Skeletal muscle tissue (tissue), 4 donors: ENCODE results near the gene PARD6B. TPM values are rescaled to one million over a fixed set of nuclear protein-coding genes. Genes with fewer than 3 reads are reported as not detected.

ENCODE experiments used
- H3K27ac ChIP-seq: one replicate; pipeline ENCODE4 v1.7.0; 2013; ENCODE audit warnings: mild to moderate bottlenecking, low read depth, low read length, inconsistent platforms
- H3K27me3 ChIP-seq, 3 donors: one replicate each; pipeline ENCODE4 v1.7.0; 2013; ENCODE audit warnings: low read length in 3 of 3; ENCODE audit not compliant: control insufficient read depth in 3 of 3, insufficient read depth in 3 of 3
- H3K36me3 ChIP-seq, 3 donors: one replicate each; pipeline ENCODE4 v1.7.0; 2013; ENCODE audit warnings: low read length in 3 of 3; ENCODE audit not compliant: control insufficient read depth in 3 of 3, insufficient read depth in 3 of 3
- H3K4me1 ChIP-seq, 3 donors: one replicate each; pipeline ENCODE4 v1.7.0; 2013; ENCODE audit warnings: low read length in 3 of 3, mild to moderate bottlenecking in 3 of 3; ENCODE audit not compliant: control insufficient read depth in 3 of 3, insufficient read depth in 3 of 3
- H3K4me3 ChIP-seq, 3 donors: one replicate each; pipeline ENCODE4 v1.7.0; 2013; ENCODE audit warnings: low read length in 3 of 3
- H3K9ac ChIP-seq, 3 donors: one replicate each; pipeline ENCODE4 v1.7.0; 2013; ENCODE audit warnings: low read length in 3 of 3, mild to moderate bottlenecking in 3 of 3, moderate library complexity in 2 of 3, low read depth in 1 of 3
- H3K9me3 ChIP-seq, 3 donors: one replicate each; pipeline ENCODE4 v1.7.0; 2013; ENCODE audit warnings: low read length in 3 of 3; ENCODE audit not compliant: control insufficient read depth in 3 of 3
- total RNA-seq: library from RNA; depleted of rRNA; stranded (reverse); fragments of >200 nt; gene quantifications from one replicate; pipeline ENCODE4 v1.2.3, GENCODE V29; 2014
- donor health status: Osteomylitis.

The PARD6B gene
- total RNA-seq, result 0.52 TPM

GRCh38 chr20:50731055-50731929 is at the start of gene PARD6B:
PARD6B (plus strand) TSS chr20:50731580; CDS start chr20:50731787, 207 bp downstream.
- Histone ChIP-seq H3K36me3 (no peaks in the 10 kb centered on the region), H3K9ac (peak within 1 kb of the TSS; percentile 63 to 83 (median 69)), H3K27ac (peak within 1 kb of the TSS; percentile 50)

DNA sequence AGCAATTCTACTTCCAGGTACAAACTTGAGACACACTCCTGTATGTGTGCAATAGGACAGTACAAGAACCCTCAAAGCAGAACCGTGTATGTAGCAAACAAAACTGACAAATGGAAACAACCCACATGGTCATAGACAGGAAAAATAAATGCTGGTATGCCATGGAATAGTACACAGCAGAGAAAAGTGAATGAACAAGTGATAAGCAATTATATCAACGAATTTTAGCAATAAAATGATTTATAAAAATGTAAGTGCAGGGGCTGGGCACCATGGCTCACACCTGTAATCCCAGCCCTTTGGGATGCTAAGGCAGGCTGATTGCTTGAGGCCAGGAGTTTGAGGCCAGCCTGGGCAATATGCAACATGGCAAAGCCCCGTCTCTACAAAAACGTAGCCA is 49.3 kb upstream of the PARD6B start:
- Histone ChIP-seq H3K27ac (no peak overlapping the region), H3K4me3 (no peak overlapping the region), H3K9ac (no peak overlapping the region), H3K36me3 (no peaks in the 10 kb centered on the region), H3K9me3 (no peaks in the 10 kb centered on the region), H3K4me1 (peaks cover 9 to 23% (median 16%) of the 10 kb centered on the region in 3 donors), H3K27me3 (no peaks in the 10 kb centered on the region)

More at GRCh38 chr20:50731055-50731929, at the start of gene PARD6B:
- peak within 1 kb of the TSS; percentile 75 to 83 (median 79) for H3K4me3 ChIP-seq
- peaks cover 11 to 12% (median 11%) of the 10 kb centered on the region in 3 donors for H3K4me1 ChIP-seq
- H3K9me3 ChIP-seq, result no peaks in the 10 kb centered on the region
- no peaks in the 10 kb centered on the region for H3K27me3 ChIP-seq

- no peak overlapping the region for H3K27ac ChIP-seq
Measured at GRCh38 chr20:50682947-50683530, 48.3 kb upstream of the PARD6B start.

GRCh38 chr20:50683570-50683969 is 47.8 kb upstream of the PARD6B start:
- no peak overlapping the region for H3K9ac ChIP-seq
- H3K27me3 ChIP-seq, result no peaks in the 10 kb centered on the region
- H3K36me3 ChIP-seq, result no peaks in the 10 kb centered on the region
- no peak overlapping the region for H3K4me3 ChIP-seq
- no peaks in the 10 kb centered on the region for H3K9me3 ChIP-seq
- H3K4me1 ChIP-seq, result peaks cover 9 to 20% (median 17%) of the 10 kb centered on the region in 3 donors
- H3K27ac ChIP-seq, result no peak overlapping the region

More at GRCh38 chr20:50682947-50683530, 48.3 kb upstream of the PARD6B start:
- Histone ChIP-seq H3K27me3 (no peaks in the 10 kb centered on the region), H3K4me3 (no peak overlapping the region), H3K9ac (no peak overlapping the region), H3K4me1 (peaks cover 9 to 24% (median 20%) of the 10 kb centered on the region in 3 donors), H3K36me3 (no peaks in the 10 kb centered on the region), H3K9me3 (no peaks in the 10 kb centered on the region)

DNA sequence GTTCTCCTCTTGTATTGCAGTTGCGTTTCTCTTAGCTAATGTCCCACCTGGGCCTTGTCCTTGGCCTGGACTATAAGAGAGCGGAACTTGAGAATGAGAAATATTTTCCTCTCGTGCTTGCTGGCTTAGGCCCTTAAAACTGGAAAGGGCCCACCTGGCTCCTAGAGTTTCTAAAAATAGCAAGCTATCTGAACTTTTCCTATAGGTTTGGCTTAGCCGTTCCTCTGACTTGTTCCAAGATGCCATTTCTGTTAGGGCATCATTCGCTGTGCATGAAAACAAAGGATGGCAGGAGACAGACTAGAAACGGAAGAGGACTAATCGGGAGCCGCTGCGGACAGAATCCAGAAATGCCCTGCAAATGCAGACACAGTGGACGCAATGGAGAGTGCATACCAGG is 44.6 kb upstream of the PARD6B start:
- Histone ChIP-seq H3K27me3 (peaks cover 9 to 18% (median 10%) of the 10 kb centered on the region in 3 donors), H3K36me3 (no peaks in the 10 kb centered on the region), H3K9me3 (no peaks in the 10 kb centered on the region), H3K27ac (peak overlapping the region; percentile 61), H3K4me1 (peaks cover 10 to 17% (median 11%) of the 10 kb centered on the region in 3 donors), H3K9ac (peak overlapping the region in 1 of 3 donors; percentile 68), H3K4me3 (peak overlapping the region in 2 of 3 donors; percentile 37 to 67)

DNA sequence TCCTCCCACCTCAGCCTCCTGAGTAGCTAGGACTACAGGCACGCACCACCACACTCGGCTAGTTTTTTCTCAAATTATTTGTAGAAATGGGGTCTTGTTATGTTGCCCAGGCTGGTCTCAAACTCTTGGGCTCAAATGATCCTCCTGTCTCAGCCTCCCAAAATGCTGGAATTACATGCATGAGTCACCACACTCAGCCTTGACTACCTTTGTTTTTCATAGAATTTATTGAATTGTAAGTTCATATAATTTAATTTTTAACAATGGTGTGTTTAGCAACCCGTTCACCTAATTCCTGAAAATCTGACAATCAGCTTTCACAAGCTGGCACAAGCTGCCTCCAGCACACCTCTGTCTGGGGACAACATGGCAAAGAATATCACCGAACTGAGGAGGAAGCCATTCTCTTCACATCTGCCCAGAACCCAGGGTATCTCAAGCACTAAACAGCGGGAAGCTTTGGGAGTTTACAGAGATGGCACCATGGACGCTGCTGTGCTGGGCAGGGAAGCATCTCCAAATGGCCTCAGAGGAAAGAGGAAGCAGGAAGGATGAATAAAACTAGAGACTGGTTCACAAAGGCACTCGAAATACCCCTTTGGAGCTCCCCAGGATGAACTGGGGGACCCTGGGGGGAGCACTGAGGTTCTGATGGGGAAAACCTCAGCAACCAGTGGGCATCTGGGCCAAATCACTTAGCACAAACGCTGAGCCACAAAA is 43.0 kb upstream of the PARD6B start:
- H3K4me3 ChIP-seq, result no peak overlapping the region
- no peak overlapping the region for H3K27ac ChIP-seq
- H3K36me3 ChIP-seq, result no peaks in the 10 kb centered on the region
- H3K9me3 ChIP-seq, result no peaks in the 10 kb centered on the region
- H3K27me3 ChIP-seq, result peaks cover 9 to 23% (median 10%) of the 10 kb centered on the region in 3 donors
- H3K4me1 ChIP-seq, result peaks cover 11 to 18% (median 14%) of the 10 kb centered on the region in 3 donors
- H3K9ac ChIP-seq, result no peak overlapping the region

- Histone ChIP-seq H3K36me3 (no peaks in the 10 kb centered on the region), H3K9ac (peak overlapping the region; percentile 40 to 74 (median 56)), H3K9me3 (no peaks in the 10 kb centered on the region), H3K27me3 (peaks cover 9 to 23% (median 10%) of the 10 kb centered on the region in 3 donors), H3K27ac (peak overlapping the region; percentile 40), H3K4me1 (peaks cover 11 to 18% (median 14%) of the 10 kb centered on the region in 3 donors), H3K4me3 (peak overlapping the region; percentile 45 to 65 (median 58))
Measured at GRCh38 chr20:50689864-50690649, 41.3 kb upstream of the PARD6B start.

- Histone ChIP-seq H3K4me3 (peak within 1 kb of the TSS; percentile 56 to 65 (median 58)), H3K4me1 (peaks cover 11 to 18% (median 14%) of the 10 kb centered on the region in 3 donors), H3K27me3 (peaks cover 9 to 23% (median 10%) of the 10 kb centered on the region in 3 donors), H3K9ac (peak within 1 kb of the TSS; percentile 27 to 74 (median 56)), H3K27ac (peak within 1 kb of the TSS; percentile 28), H3K9me3 (no peaks in the 10 kb centered on the region), H3K36me3 (no peaks in the 10 kb centered on the region)
Measured at GRCh38 chr20:50690650-50691572, 40.5 kb upstream of the PARD6B start, which contains the start of gene RIPOR3. RIPOR3 (minus strand) TSS chr20:50691542; CDS start chr20:50691128, 414 bp downstream.
